ENCODE data around the gene MDH1B.
"Not testable (repeated sequence)": the region's sequence is repeated elsewhere in the genome, so short reads cannot be mapped to it uniquely, and the experiment has no call there.

The MDH1B gene

DNA sequence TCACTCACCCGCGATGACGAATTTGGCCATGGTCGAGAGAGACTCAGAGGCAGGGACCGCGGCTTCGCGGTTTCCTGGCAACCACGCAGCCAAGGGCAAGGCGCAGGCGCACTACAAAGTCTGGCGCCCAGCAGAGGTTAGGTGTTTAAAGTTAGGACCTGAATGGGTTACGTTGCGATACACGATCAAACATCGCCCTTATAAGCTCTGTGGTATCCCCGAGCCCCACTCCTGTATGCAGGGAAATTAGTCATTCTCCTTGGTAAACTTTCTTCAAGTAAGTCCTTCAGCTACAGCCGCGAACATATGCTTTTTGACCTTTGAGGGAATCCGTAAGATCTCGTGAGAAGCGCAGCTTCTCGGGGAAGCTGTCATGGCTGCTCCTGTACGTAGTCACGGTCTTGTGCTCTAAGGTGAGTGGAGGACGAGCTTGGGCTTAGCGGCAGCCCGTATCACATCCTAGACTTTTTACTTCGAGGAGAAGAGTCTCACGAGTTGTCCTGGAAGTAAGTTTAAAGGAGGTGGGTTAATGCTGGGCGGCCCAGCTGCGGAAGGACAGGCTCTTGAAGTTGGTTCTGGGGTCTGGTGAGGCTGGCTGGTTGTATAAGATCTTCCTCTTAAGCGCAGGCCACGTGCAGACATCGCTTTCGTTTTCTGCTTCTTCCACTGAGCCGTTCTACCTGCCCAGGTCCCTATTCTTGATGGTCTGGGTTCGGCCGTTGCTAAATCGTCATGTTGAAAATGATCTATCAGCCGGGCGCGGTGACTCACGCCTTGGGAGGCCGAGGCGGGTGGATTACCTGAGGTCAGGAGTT lies at the start of gene MDH1B, which contains the start of gene FASTKD2:
Gene MDH1B (minus strand): TSS at position 87 of the 815 bp plus-strand sequence. CDS start 57 bp downstream, at position 30.
Gene FASTKD2 (plus strand): TSS at position 365 of the 815 bp plus-strand sequence. CDS start 1,088 bp downstream, outside the sequence.
- DNase-seq: peak; percentile 35 to 84

DNA sequence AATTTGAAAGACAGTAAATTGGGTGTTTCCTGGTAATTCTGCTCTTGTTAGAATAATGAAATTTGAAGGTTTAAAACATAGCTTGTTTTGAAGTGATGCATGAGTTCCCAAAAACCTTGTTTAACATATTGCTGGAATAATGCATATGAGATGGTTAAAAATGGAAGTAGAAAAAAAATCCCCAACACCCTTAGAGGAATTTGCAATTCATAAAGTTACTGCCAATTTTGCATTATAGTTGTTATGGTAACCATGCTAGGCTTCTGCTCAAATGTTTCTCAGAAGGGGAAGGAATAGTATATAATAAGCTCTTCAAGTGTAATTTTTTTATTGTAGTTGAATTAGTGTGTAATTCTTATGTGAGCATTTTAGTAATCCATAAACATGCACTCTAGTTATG lies 49.4 kb upstream of the MDH1B start:
- DNase-seq: no peak

DNA sequence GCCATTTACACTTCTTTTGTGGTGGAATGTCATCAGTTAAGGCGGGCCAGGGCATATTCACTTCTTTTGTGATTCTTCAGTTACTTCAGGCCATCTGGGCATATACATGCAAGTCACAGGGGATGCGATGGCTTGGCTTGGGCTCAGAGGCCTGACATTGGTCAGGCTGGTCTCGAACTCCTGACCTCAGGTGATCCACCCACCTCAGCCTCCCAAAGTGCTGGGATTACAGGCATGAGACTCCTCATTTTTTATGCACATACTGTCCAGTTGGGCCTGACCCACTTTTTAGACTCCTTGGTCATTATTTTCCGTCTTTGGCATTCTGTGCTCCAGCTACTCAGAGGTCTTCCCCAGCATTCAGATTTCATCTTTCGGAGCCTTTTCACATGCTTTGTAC lies 47.3 kb upstream of the MDH1B start:
- not testable (repeated sequence) for DNase-seq

GRCh38 chr2:206807624-206808023 lies 42.5 kb upstream of the MDH1B start:
- DNase-seq: not testable (repeated sequence)

DNA sequence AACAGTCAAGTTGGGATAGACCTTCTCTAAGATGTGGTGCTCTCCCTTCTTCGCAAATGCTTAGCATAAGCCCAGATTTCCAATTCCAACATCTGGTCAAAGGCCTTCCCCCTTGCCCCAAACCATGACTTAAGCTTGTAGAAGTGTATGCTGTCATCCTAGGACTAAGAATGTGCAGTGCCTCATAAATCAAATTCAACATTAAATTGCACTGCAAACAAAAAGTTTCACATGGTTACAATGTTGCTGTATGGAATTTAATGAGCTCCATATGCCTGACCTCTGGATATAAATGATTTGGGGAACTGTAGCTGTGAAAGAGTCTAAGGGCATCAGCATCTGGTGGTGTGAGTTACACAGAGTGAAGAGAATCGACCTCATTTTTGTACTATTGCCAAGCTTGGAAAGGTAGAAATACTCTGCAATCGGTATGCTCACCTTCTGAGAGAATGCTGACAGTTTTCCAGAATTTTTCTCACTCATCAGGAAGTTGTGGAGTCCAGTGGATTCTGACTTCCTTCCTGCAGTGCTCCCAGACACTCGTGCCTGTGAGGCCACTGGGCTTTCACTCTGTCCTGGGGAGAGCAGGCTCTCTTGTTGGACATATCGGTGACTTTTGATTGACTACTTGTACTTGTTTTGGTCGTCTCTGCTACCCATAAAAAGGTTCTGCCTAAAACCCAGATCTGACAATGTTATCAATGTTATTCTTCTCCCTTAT lies 40.9 kb upstream of the MDH1B start:
- no peak for DNase-seq

DNA sequence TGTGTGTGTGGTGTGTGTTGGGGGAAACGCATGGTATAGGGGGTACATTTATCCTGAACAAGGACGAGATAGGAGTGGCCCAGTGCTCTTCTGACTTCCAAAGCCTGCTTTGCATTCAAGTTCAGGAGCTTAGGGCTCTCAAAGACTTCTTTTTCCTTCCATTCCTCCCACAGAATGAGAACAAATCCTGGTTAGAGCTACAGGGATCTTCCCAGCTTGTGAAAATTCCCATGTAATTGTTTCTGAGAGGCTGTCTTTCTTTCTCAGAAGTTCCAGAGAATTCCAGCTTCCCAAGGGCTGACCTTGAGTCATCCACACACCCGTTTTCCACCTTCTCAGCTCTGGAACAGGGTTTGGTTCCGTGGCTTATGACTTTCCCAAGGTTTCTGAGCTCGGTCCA lies 39.2 kb upstream of the MDH1B start:
- DNase-seq: no peak

GRCh38 chr2:206802654-206803514 lies 37.8 kb upstream of the MDH1B start:
- DNase-seq: no peak

GRCh38 chr2:206801418-206802189 lies 36.5 kb upstream of the MDH1B start:
- DNase-seq: no peak

- DNase-seq: peak; percentile 8 to 14
Observed at GRCh38 chr2:206800506-206801417, 35.6 kb upstream of the MDH1B start.

GRCh38 chr2:206799083-206799482 lies 34.0 kb upstream of the MDH1B start:
- no peak for DNase-seq

DNA sequence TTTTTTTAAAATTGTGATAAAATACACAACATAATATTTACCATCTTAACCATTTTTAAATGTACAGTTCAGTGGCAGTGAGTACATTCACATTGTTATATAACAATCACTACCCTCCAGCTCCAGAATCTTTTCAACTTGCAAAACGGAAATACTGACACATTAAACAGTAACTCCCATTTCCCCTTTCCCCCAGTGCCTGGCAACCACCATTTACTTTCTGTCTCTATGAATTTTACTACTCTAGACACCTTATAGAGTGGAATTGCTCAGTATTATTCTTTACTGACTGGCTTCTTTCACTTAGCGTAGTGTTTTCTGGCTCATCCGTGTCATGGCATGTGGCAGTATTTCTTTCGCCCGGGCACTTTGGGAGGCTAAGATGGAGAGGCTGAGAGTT lies 32.9 kb upstream of the MDH1B start:
- no peak for DNase-seq

- no peak for DNase-seq
Observed at GRCh38 chr2:206797376-206797775, 32.2 kb upstream of the MDH1B start.

DNA sequence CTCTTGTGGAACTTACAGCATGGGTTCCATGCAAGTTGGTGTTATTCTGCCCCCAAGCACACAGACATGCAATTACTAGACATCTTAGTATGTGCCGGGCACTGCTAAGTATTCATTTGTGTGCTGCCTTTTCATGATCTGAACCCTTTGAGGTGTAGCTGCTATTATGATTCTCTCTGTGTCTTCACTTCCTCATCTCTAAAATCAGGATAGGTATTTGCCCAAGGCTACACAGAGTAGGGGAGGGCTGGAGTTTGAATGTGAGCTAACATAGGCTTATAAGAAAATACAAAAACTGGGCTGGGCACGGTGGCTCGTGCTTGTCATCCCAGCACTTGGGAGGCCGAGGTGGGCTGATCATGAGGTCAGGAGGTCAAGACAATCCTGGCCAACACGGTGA lies 27.5 kb upstream of the MDH1B start:
- DNase-seq: no peak

- no peak for DNase-seq
Observed at GRCh38 chr2:206790311-206790935, 25.3 kb upstream of the MDH1B start.

GRCh38 chr2:206784559-206785353 lies 19.6 kb upstream of the MDH1B start:
- no peak for DNase-seq

- DNase-seq: no peak
Observed at GRCh38 chr2:206783718-206784117, 18.6 kb upstream of the MDH1B start.

GRCh38 chr2:206780671-206781070 lies 15.5 kb upstream of the MDH1B start:
- no peak for DNase-seq

- no peak for DNase-seq
Observed at GRCh38 chr2:206776432-206776831, 11.3 kb upstream of the MDH1B start.

DNA sequence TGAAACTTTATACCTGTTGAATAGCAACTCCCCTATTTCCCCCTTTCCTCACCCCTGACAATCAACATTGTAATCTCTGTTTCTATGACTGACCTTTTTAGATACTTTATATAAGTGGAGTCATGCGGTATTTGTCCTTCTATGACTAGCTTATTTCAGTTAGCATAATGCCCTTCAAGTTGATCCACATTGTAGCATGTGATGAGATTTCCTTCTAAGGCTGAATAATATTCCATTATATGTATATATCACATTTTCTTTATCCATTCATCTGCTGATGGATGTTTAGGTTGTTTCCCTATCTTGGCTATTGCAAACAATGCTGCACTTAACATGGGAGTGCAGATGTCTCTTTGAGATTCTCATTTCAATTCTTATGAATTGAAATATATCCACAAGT lies 9.7 kb upstream of the MDH1B start:
- DNase-seq: no peak
